Colonic mucosa (tissue), 4 donors: Measurements from ENCODE around the gene WNT1. TPM values are rescaled to one million over a fixed set of nuclear protein-coding genes. Genes with fewer than 3 reads are reported as not detected.

Source experiments
- DNase-seq: peaks from one replicate; pipeline ENCODE4 v3.0.0-alpha.2; 2020
- H3K27ac ChIP-seq: fragments of 200-600 bp; one replicate; pipeline ENCODE4 v1.8.0; 2021
- H3K27me3 ChIP-seq: fragments of 200-600 bp; one replicate; pipeline ENCODE4 v1.8.0; 2021
- H3K36me3 ChIP-seq: fragments of 200-600 bp; one replicate; pipeline ENCODE4 v1.8.0; 2021
- H3K4me1 ChIP-seq: fragments of 200-600 bp; one replicate; pipeline ENCODE4 v1.8.0; 2021; ENCODE audit warnings: mild to moderate bottlenecking
- H3K4me3 ChIP-seq: fragments of 200-600 bp; one replicate; pipeline ENCODE4 v1.8.0; 2021
- H3K9ac ChIP-seq, 2 donors: one replicate each; pipeline ENCODE4 v1.7.0; 2013; ENCODE audit warnings: control low read depth in 2 of 2, low read depth in 2 of 2, low read length in 2 of 2
- H3K9me3 ChIP-seq: fragments of 200-600 bp; one replicate; pipeline ENCODE4 v1.8.0; 2021
- CTCF ChIP-seq: fragments of 200-600 bp; IDR thresholded peaks from one replicate; pipeline ENCODE4 v1.8.0; 2022; ENCODE audit warnings: antibody characterized with exemption, mild to moderate bottlenecking
- intact Hi-C: fragments of 100-400 bp; cut with DNase I; formaldehyde crosslinking; loops from one replicate; pipeline ENCODE4 v1.14.1; 2022
- total RNA-seq, 2 donors: library from RNA; stranded (reverse); fragmentation: NEBNext Ultra II Directional in 1 of 2; extraction: Animal tissue kit (Norgen Biotek cat#: 25700) in 1 of 2; gene quantifications; one replicate each; pipeline ENCODE4 v1.2.1, GENCODE V29; 2021
- donor health status: healthy.
- donor health status: DM: no; HTN: no; CAD: no.
- donor health status: DM: no; HTN: no; CAD: no.

WNT1 gene
- total RNA-seq, 2 donors from 2014 or later, result not detected

DNA sequence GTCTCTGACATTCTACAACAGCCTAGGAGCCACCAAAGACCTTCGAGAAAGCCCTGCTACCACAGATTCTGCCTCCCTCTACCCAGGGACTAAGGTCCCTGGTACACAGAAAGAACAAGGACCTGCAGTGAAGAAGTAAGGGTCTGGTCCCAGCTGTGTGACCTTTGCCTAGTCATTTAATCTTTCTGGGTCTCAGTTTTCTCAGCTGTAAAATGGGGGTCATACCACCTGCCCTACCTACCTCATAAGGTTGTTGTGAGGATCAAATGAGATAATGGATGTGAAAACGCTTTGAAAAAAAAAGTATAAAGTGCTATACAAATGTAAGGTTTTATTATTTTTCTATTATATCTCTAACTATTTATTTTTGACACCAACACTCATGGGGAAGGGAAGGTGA is 45.7 kb downstream of the WNT1 start:
- Histone ChIP-seq H3K27ac (no peak overlapping the region), H3K4me1 (no peaks in the 10 kb centered on the region), H3K9ac (no peak overlapping the region), H3K27me3 (no peaks in the 10 kb centered on the region), H3K4me3 (no peak overlapping the region), H3K36me3 (peaks cover 20% of the 10 kb centered on the region), H3K9me3 (no peaks in the 10 kb centered on the region)
- intact Hi-C loops, result no loop called here
- DNase-seq, result no peak
- no peak for TF ChIP-seq CTCF

GRCh38 chr12:49024543-49024942 is 46.4 kb downstream of the WNT1 start:
- no peaks in the 10 kb centered on the region for H3K9me3 ChIP-seq
- peaks cover 20% of the 10 kb centered on the region for H3K36me3 ChIP-seq
- no peak overlapping the region for H3K4me3 ChIP-seq
- no peak overlapping the region for H3K27ac ChIP-seq
- intact Hi-C loops, result no loop called here
- H3K27me3 ChIP-seq, result no peaks in the 10 kb centered on the region
- H3K4me1 ChIP-seq, result no peaks in the 10 kb centered on the region
- DNase-seq, result no peak
- H3K9ac ChIP-seq, result no peak overlapping the region
- no peak for TF ChIP-seq CTCF

- no peak overlapping the region for H3K4me3 ChIP-seq
- H3K9me3 ChIP-seq, result no peaks in the 10 kb centered on the region
- no peaks in the 10 kb centered on the region for H3K4me1 ChIP-seq
- H3K27ac ChIP-seq, result no peak overlapping the region
- no peak for TF ChIP-seq CTCF
- intact Hi-C loops, result no loop called here
- H3K36me3 ChIP-seq, result peaks cover 20% of the 10 kb centered on the region
- DNase-seq, result no peak
- H3K9ac ChIP-seq, result no peak overlapping the region
- H3K27me3 ChIP-seq, result no peaks in the 10 kb centered on the region
Measured at GRCh38 chr12:49025463-49025862, 47.3 kb downstream of the WNT1 start.

DNA sequence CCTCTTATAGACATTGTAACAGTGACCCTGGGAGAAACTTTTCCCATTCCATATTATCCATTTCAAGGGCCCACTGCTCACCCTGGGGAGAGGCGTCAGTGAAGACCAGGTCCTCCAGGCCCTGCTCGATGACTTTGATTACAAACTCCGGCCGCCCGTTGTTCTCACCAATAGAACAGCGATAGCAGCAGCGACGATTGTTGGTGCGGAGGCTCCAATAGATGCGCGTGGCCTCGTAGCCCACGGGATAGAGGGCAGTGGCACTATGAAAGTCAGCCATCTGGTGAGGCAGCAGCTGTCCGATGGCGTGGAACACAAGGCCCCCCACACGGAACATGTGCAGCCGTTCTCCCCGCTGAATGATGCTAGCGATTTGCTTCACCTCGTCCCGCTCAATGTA is 48.0 kb downstream of the WNT1 start:
- DNase-seq, result no peak
- no peak overlapping the region for H3K4me3 ChIP-seq
- H3K4me1 ChIP-seq, result no peaks in the 10 kb centered on the region
- H3K9ac ChIP-seq, result no peak overlapping the region
- peaks cover 20% of the 10 kb centered on the region for H3K36me3 ChIP-seq
- H3K27me3 ChIP-seq, result no peaks in the 10 kb centered on the region
- TF ChIP-seq CTCF, result no peak
- H3K9me3 ChIP-seq, result no peaks in the 10 kb centered on the region
- intact Hi-C loops, result no loop called here
- no peak overlapping the region for H3K27ac ChIP-seq

- DNase-seq, result no peak
- Histone ChIP-seq H3K27me3 (no peaks in the 10 kb centered on the region), H3K4me1 (no peaks in the 10 kb centered on the region), H3K36me3 (peaks cover 16% of the 10 kb centered on the region), H3K9ac (no peak overlapping the region), H3K9me3 (no peaks in the 10 kb centered on the region), H3K27ac (no peak overlapping the region), H3K4me3 (no peak overlapping the region)
- no peak for TF ChIP-seq CTCF
- intact Hi-C loops, result no loop called here
Measured at GRCh38 chr12:49026678-49027480, 48.8 kb downstream of the WNT1 start.
